ENCODE results near the gene GET3. TPM values are rescaled to one million over a fixed set of nuclear protein-coding genes. Genes with fewer than 3 reads are reported as not detected.

Gene GET3
- total and polyA plus RNA-seq, 3 donors from 2014 or later: 89.3 to 134 (median 109) TPM

- Histone ChIP-seq H3K27me3 (no peaks in the 10 kb centered on the region), H3K4me1 (no peaks in the 10 kb centered on the region), H3K9me3 (no peaks in the 10 kb centered on the region), H3K27ac (no peak overlapping the region), H3K36me3 (ENCODE audit: low read depth, missing control alignments) (no peaks in the 10 kb centered on the region), H3K4me3 (no peak overlapping the region)
- no peak for TF ChIP-seq POLR2A (IDR thresholded peaks at IDR 0.05)
- TF ChIP-seq, protein P1, sequence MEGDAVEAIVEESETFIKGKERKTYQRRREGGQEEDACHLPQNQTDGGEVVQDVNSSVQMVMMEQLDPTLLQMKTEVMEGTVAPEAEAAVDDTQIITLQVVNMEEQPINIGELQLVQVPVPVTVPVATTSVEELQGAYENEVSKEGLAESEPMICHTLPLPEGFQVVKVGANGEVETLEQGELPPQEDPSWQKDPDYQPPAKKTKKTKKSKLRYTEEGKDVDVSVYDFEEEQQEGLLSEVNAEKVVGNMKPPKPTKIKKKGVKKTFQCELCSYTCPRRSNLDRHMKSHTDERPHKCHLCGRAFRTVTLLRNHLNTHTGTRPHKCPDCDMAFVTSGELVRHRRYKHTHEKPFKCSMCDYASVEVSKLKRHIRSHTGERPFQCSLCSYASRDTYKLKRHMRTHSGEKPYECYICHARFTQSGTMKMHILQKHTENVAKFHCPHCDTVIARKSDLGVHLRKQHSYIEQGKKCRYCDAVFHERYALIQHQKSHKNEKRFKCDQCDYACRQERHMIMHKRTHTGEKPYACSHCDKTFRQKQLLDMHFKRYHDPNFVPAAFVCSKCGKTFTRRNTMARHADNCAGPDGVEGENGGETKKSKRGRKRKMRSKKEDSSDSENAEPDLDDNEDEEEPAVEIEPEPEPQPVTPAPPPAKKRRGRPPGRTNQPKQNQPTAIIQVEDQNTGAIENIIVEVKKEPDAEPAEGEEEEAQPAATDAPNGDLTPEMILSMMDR (IDR thresholded peaks at IDR 0.05): no peak
- 90 to 94% methylated on average over 6 to 15 of the region's 15 CpGs for WGBS, 2 donors
- no peak for DNase-seq
- intact Hi-C loops (cut with DNase I; ENCODE audit: low total_unique reads): no loop called here
Measured at GRCh38 chr19:12767666-12768065, 30.4 kb downstream of the GET3 start.

- Histone ChIP-seq H3K4me3 (no peak overlapping the region), H3K36me3 (ENCODE audit: low read depth, missing control alignments) (no peaks in the 10 kb centered on the region), H3K27me3 (no peaks in the 10 kb centered on the region), H3K4me1 (peaks cover 3% of the 10 kb centered on the region), H3K9me3 (no peaks in the 10 kb centered on the region), H3K27ac (no peak overlapping the region)
- no peak for TF ChIP-seq POLR2A (IDR thresholded peaks at IDR 0.05)
- TF ChIP-seq, protein P1 (IDR thresholded peaks at IDR 0.05): no peak
- peak; percentile 35 for DNase-seq
- intact Hi-C loops (cut with DNase I; ENCODE audit: low total_unique reads): loop anchor here (10.0 kb wide), 1 partner anchor 75 kb away; no protein-coding TSS in a partner anchor
- 43 to 47% methylated on average over 11 to 34 of the region's 37 CpGs for WGBS, 2 donors
Measured at GRCh38 chr19:12769689-12770088, 32.4 kb downstream of the GET3 start.

- H3K9me3 ChIP-seq: no peaks in the 10 kb centered on the region
- H3K4me1 ChIP-seq: peaks cover 7% of the 10 kb centered on the region
- 71 to 81% methylated on average over 8 to 13 of the region's 13 CpGs for WGBS, 2 donors
- TF ChIP-seq, protein P1 (IDR thresholded peaks at IDR 0.05): no peak
- no peak for TF ChIP-seq POLR2A (IDR thresholded peaks at IDR 0.05)
- H3K27me3 ChIP-seq: no peaks in the 10 kb centered on the region
- no peaks in the 10 kb centered on the region for H3K36me3 ChIP-seq (ENCODE audit: low read depth, missing control alignments)
- DNase-seq: no peak
- intact Hi-C loops (cut with DNase I; ENCODE audit: low total_unique reads): loop anchor here (10.0 kb wide), 1 partner anchor 74 kb away; no protein-coding TSS in a partner anchor
- no peak overlapping the region for H3K4me3 ChIP-seq
- no peak overlapping the region for H3K27ac ChIP-seq
Measured at GRCh38 chr19:12770922-12771321, 33.6 kb downstream of the GET3 start.

DNA sequence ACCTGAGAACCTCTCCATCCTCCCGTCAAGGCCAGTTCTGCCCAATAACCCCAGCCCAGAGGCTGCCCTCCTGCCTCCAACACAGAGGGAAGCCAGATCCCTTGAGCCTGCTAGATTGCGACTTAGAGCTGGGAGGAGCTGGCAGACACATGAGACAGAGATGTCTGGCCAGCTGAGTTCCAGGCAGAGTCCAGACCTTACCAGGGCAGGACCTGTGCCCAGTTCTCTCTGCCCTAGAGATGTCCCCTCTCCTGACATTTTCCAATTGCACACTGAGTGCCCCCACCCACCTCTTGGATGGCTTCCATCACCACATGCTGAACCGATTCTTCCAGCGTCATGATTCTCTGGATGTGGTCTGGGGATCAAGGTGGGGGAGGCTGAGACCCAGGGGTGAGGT is 35.0 kb downstream of the GET3 start:
- intact Hi-C loops (cut with DNase I; ENCODE audit: low total_unique reads): loop anchor here (10.0 kb wide), 1 partner anchor 72 kb away; no protein-coding TSS in a partner anchor
- no peak for TF ChIP-seq POLR2A (IDR thresholded peaks at IDR 0.05)
- TF ChIP-seq, protein P1 (IDR thresholded peaks at IDR 0.05): no peak
- H3K27ac ChIP-seq: no peak overlapping the region
- no peaks in the 10 kb centered on the region for H3K36me3 ChIP-seq (ENCODE audit: low read depth, missing control alignments)
- no peaks in the 10 kb centered on the region for H3K27me3 ChIP-seq
- 68 to 82% methylated on average over 4 of the region's 4 CpGs for WGBS, 2 donors
- no peaks in the 10 kb centered on the region for H3K9me3 ChIP-seq
- no peak overlapping the region for H3K4me3 ChIP-seq
- no peak for DNase-seq
- peaks cover 7% of the 10 kb centered on the region for H3K4me1 ChIP-seq

DNA sequence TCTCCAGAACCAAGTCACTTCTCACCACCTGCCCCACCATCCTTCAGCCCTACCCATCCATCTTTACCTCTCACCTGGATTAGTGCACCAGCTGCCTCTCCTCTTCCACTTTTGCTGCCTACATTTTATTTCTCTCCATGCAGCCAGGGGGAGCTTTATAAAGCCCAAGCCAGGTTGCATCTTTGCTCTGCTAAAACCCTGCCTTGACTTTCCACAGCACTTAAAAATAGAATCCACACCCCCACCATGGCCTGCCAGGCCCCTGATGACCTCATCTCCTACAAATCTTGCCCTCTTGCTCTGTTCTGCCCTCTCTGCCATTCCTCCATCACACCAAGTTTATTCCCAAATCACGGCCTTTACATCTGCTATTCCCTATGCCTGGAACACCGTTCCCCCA is 36.3 kb downstream of the GET3 start:
- intact Hi-C loops (cut with DNase I; ENCODE audit: low total_unique reads): loop anchor here (10.0 kb wide), 1 partner anchor 71 kb away; no protein-coding TSS in a partner anchor
- 89 to 94% methylated on average over 2 of the region's 2 CpGs for WGBS, 2 donors

More for the DNA sequence above, 36.3 kb downstream of the GET3 start:
- no peak for DNase-seq
- Histone ChIP-seq H3K36me3 (ENCODE audit: low read depth, missing control alignments) (no peaks in the 10 kb centered on the region), H3K4me3 (no peak overlapping the region), H3K27me3 (no peaks in the 10 kb centered on the region), H3K27ac (no peak overlapping the region), H3K4me1 (peaks cover 18% of the 10 kb centered on the region), H3K9me3 (no peaks in the 10 kb centered on the region)
- no peak for TF ChIP-seq POLR2A (IDR thresholded peaks at IDR 0.05)
- TF ChIP-seq, protein P1 (IDR thresholded peaks at IDR 0.05): no peak
